HG03097 (cell line): ENCODE data around the gene CPB2.

Experiments
- ATAC-seq: cut with Tn5 transposase; IDR thresholded peaks from one replicate; pipeline ENCODE4 v1.9.1; 2021; ENCODE audit not compliant: unreplicated experiment, low FRiP score

CPB2 gene

DNA sequence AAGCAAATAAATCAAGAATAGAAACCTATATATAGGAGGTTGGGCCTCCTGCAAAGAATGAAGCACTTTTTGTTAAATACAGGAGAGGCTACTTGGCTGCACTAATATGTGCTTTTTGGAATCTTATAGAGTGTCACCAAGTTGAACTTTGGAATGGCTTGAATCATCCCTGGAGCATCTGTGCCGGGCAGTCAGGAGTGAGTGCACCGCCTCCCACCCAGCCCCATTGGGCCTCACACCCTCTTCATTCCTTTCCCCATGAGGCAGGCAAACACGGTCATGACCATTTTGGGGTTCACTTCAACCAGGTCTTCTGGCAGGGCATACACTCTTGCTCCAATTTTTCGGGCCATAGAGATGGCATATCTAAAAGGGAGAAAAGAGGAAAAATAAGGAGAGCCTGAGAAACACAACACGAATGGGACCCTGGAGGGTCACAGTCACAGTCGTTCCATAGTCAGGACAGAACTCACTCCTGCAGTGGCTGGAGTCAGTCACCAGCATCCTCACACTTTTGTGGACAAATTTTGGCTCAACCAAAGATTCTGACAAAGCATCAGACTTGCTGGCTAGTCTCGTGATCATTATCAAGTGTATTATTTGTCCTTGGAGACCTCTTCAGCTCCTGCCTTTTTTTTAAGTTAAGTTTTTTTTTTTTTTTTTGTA is 22.7 kb upstream of the CPB2 start:
- ATAC-seq = no peak

DNA sequence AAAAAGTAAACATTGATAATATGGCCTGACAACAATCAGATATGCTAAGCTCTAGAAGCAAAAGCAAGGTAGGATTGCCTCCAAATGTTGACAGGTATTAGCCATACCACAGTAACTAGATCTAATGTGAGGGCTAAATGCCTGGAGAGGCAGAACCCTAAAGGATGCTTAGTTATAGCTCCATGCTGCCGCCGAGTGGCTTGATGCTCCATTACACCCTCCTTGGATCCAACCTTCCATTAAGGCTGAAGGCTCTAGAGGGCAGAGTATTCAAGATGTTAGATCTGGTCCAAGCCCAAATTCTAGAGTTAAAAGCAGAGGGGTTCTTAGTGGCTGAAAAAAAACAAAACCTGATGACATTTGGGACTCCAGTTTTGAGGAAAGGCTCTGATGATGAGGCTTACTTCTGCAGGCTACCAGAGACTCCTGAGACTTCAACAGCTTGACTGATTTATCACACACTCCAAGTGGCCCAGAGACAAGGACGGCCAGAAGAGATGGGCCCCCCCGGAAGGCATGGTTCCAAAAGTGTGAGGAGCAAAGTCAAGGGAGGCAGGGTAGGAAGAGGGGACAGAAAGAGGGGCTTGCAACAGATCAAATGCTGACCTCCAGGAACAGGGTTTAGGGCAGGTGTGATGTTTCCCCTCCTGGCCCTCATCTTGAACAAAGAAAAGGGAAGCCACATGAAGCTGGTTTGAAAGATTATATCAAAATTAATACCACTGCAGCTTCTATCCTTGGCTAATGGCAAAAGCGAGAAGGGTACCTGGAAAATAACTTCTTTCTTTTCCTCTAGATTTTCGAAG is 21.9 kb upstream of the CPB2 start:
- peak; percentile 60 for ATAC-seq

DNA sequence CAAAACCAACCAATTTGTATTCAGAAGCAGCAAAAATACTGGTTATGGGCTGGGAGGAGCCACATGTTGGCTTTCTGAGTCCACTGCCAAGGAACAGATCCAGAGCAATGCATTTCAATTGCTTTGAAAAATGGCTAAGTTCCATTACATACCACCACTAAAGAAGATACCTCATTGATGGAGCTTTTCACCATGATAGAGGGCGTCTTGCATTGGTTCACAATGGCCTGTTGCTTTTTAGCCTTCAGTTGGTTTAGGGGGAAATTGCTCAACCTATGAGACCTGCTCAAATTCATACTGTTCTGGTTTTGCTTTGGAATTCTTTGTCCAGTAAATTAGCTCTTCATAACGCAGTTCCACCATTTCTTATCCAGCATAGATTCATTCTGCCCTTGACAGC is 21.2 kb upstream of the CPB2 start:
- ATAC-seq = no peak

DNA sequence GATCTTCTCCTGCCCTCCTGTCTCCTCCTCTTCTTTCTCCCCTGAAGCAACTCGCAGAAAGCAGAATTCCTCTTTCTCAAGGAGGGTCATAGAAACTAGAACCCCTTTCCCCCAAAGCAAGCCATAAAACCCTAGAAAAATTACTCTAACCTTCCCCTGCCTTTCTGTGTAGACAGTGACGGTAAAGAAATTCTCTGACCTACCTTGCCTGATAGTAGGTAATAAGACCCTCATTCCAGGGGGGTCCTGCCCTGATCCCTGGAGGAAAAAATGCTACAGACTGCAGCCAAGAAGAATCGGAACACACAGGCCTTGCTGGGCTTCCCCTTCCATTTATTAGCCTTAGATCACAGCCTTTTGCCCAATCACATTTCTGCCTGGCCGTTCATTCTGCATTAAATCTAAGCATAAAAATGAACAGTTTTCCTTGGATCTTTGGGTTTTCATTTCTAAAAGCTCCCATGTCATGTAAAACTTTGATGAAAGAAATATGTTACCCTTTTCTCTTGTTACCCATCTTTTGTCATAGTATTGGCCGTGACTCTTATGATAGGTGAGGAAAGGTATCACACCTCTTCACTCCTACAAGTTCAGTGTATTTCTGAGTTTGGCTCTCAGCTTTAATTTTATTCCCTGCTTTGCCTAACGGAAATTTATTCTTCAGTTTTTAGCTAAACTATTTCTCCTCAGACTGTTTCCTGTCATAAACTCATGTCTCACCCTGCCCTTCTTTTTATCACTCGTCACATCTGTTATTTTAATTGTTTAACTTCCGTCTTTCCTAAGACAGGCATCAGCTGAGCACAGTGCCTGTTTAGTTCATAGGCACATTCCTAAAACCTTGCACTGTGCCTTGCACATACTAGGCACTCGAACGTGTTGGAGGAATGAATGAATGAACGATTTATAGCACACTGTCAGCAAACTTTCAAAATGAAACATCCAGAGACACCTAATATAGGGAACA is 20.4 kb upstream of the CPB2 start:
- ATAC-seq = no peak

DNA sequence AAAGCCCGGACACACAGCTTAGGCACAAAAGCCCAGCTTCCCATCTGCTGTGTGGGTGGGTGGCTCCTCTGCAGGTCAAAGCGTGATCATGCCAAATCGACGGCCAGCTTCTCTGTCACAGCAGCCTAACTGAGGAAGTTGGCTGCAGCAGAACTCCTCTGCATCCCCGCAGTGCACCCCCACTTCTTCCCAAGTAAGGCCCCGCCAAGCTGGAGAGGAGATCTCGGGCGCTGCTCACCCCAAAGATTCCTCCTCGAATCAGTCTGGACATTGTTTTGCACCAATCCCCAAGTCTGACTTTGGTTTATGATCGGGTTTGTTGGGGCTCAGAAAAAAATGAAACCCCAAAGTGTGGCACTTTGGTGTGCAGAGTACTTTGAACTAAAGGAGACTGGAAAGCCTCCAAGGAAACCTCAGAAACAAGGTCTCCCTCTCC is 19.7 kb upstream of the CPB2 start:
- ATAC-seq = no peak

DNA sequence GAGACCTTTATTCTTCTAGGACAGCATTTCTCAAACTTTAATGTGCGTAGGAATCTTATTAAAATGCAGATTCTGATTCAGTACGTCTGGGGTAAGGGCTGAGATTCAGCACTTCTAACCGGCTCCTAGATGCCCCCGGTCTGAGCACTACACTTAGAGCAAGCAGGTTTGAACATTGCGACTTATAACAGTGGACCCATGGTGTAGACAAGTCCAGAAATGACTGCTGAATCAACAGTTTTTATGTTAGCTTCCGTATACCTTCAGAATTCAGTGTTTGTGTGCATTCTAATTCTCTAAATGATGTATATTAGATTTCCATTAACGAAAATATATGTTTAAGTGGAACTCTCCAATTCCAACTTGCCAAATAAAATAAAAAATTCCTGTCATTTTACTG is 17.5 kb upstream of the CPB2 start:
- ATAC-seq = no peak

DNA sequence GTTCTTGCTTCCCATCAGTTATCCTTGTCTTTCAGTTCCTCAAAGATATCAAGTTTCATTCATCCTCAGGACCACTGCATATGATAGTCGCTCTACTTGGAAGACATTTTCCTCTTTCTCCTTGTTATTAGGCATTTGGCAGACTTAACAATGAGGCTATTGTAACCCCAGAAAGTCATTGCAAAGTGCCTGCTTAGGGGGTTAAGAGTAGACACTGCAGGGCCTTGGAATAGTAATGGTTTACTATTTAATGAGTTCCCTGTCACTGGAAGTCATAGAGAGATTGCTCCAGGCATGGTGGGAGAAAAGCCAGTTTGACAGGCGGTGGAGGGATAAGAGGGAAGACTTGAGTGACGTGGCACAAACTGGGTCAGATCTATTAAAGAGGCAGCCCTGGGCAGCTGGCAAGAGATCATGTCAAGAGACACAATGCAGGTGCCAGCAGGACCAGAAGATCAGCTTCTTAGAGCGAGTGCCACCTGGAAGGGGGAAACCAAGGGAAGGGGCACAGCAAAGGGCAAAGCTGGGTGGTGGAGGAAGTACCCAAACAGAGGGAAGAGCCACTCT is 16.8 kb upstream of the CPB2 start:
- ATAC-seq = no peak

DNA sequence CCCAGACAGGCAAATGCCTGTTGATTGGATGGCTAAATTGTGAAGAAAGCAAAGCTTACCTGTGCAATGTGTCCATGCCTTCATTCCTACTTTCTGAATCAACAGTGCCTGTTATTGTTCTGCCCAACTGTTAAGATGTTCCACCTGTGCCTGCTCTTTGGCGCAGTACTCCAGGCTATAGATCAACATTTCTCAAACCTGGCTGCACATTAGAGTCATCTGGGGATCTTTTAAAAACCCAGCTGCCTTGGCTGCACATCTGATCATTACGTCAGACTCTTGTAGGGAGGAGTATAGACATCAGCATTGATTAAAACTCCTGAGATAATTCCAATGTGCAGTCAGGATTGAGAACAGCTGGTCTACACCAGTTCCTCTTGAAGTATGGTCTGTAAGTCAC is 16.2 kb upstream of the CPB2 start:
- no peak for ATAC-seq

DNA sequence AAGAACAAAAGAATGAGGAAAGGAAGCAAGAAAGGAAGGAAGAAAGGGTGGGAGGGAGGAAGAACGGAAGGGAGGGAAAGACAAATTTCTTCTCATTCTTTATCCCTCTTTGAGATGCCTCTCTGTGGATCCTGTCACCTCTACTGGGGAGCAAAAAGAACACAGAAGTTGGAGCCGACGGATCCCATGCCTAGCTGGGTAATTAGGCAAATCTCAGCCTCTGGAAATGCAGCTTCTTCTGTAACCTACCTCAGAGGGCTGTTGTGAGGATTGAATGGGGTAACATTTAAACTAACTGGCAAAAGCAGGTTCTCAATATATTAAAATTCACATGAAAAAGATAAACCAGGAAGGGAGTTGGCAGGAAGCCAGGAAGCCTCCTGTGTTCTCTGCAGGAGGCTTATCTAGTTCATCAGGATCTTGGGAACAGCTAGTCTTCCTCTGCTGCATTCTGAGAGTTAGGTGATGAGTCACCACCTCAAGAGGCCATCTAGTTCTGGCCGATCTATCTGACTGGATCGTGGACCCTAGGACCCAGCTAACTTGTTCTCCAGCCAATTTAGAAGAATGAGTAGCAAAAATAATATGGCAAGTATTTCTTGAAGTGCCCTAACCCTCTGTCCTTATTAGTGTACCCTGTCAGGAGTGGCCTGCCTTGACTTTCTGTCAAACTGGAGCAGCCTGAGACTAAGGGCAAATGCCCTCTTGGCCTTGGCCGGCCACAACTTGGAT is 15.2 kb upstream of the CPB2 start:
- no peak for ATAC-seq

DNA sequence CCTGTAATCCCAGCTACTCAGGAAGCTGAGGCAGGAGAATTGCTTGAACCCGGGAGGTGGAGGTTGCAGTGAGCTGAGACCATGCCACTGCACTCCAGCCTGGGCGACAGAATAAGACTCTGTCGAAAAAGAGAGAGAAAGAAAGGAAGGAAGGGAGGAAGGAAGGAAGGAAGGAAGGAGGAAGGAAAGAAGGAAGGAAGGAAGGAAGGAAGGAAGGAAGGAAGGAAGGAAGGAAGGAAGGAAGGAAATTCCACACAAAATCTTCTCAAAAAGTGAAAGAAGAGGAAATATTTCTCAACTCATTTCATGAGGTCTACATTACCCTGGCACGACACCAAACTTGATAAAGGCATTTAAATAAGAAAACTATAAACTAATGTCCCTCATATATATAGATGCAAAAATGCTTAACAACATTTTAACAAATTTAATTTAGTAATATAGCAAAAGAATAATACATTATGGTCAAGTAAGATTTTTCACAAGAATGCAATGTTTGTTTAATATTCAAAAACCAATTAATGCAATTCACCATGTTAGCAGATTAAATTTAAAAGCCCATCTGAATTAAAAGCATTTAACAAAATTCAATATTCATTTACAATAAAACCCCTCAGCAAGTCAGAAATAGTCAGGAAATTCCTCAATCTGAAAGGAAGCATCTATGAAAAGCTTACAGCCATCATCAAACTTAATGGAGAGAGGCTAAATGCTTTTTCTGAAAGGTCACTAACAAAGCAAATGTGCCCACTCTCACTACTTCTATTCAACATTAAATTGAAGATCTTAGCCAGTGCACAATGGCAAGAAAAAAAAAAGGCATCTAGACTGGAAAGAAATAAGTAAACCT is 12.0 kb upstream of the CPB2 start:
- no peak for ATAC-seq

DNA sequence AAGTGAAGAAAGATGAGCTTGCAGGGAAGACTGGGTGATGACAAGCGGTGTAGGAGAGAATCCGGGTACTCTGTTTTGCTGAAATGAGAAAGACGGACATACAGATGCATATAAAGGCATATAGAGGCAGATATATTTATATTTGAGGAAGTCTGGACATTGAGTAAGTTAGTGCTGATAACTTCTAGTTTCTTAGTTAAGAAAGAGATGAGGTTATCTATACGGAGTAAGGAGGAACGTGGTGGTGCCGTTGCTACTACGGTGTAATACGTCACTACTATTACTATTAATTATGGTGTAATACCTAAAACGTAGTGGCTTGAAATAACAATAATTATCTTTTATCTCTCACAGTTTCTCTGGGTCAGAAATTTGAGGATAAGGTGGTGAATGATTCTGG is 9.8 kb upstream of the CPB2 start:
- no peak for ATAC-seq

DNA sequence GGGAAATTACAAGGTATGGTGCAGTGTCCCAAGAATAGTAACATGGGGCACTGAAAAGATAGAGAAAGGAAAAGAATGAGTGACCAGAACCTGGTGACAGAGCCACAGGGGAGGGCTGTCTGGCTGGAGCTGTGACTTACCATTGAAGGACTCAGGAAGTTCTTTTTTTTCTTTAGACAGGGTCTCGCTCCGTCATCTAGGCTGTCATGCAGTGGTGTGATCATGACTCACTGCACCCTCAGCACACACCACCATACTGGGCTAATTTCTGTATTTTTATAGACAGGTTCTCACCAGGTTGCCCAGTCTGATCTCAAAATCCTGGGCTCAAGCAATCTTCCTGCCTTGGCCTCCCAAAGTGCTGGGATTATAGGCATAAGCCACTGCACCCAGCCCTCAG is 8.8 kb upstream of the CPB2 start:
- no peak for ATAC-seq

DNA sequence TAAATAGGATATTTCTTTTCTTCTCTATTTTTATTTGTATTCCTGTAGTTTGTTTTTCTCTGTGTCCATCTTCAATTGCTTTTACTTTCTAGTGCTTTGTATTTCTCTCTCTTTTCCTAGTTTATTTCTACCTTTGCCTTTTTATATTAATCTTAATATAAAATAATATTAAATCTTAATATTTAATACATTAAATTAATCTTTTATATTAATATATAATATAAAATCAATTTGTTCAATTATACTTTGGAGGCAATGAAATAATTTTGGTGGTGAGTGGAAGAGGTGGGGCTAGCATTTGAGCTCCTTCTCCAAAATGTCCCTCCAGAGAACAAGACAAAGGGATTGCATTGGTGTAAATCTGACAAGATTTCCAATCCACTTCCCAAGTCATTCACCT is 6.3 kb upstream of the CPB2 start:
- ATAC-seq = no peak

DNA sequence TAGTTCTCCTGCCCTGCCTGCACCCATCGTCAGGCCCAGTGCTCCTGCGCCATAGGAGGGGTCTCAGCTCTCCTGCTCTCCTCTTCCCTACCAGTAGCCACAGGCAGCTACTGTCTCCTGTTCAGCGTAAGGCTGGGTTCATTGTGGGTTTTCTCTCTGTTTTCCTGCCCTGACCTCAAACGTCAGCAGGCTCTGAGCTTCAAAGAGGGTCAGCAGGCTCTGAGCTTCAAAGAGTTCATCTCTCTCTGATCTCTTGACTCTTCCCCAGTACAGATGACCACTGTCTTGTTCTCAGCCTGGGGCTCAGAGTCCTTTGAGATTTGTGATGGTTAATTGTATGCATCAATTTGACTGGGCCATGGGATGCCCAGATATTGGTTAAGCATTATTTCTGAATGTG is 4.6 kb upstream of the CPB2 start:
- ATAC-seq = no peak

DNA sequence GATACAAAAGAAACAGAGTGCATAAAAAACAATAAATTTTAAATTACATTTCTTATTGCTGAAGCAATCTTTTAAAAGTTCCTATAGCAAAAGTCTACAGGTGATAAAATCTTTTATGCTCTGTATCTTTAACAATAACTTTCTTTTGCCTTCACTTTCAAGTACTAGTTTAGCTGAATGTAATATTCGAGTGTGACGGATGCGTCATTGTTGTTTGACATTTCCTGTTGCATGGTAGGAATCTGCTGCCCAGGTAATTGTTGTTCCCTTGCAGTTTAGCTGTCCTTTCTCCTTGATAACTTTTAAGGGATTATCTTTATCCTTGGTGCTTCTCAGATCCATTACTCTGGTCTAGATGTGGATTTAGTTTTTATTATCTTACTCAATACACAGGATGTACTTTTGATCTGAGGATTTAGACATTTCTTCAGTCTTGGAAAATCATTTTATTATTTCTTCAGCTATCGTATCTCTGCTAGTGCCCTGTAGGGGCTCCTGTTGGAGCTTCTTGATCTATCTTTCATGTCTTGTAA is 2.1 kb upstream of the CPB2 start:
- ATAC-seq = no peak

DNA sequence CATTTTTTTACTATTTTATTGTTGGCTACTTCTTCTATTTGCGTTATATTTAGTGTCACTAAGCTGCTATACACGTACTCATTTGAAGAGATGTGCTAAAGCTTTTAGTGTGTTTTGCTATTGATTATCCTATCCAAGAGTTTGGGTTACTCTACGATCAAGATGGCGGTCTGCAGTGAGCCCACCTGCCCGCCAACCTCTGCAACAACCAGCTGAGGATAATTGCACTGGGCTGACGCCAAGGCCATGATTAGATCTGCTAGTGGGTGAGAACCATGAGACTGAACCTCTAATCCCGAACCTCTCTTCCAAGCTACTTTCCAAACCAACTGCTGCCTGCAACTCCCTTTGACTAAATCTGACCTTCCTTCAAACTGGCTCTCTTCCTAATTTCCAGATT is 1.8 kb downstream of the CPB2 start:
- no peak for ATAC-seq

DNA sequence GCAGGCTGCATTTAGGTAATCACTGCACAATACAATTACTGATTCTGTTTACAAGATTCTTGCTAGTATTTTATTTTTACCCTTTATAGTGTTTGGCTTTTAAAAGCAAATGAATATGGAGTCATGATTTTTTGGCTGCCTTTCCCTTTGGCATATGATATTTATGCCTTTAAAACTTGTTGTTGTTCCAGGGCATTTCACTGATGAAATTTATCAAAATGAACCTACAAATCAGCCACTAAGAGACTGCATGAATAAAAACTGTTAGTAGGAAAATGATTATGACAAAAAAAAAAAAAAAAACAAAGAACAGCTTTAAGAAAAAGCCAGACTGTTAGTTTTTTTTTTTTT is 2.6 kb downstream of the CPB2 start:
- no peak for ATAC-seq

DNA sequence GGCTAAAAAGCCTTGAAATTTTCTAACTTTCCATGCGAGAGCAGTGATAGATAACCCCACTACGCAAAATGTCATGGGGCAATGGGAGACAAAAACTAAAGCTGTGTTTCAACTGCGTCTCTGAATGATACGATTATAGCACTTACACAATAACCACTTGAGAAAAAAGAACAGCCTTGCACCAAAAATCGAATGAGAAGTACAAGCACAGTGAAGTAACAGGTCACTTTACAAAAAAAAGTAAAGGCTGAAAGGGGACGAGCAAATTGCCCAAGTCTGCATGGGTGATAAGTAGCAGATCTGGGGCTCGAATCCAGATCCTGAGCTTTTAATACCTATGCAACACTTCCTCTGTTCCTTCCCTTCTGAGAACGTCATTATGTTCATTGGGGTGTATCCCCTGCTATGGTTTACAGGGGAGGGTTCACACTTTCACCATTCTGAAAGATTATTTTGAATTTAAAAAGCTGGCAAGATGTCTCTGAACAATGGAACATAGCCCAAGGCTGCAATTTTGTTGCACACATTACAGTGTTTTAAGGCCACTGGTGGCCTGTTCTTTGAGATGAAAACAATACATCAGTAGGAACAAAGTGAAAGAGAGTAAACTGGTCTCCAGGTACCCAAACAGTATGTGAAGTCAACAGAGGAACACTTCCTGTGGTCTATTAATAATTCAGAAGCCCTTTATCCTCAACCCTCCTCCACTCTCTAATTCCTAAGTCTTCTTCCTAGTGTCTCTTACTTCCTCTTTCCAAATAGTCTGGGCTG is 3.2 kb downstream of the CPB2 start:
- ATAC-seq = no peak
